Sigmoid colon (tissue), 3 donors: ENCODE results near the gene SORCS2.

Source experiments
- CTCF ChIP-seq, 4 experiments: fragments of 450-650 bp in 3 of 4; fragments of 200-600 bp in 1 of 4; IDR thresholded peaks; one replicate each; pipeline ENCODE4 v1.5.1; 2016 to 2019; ENCODE audit warnings: antibody characterized with exemption in 4 of 4, mild to moderate bottlenecking in 3 of 4, moderate library complexity in 2 of 4
- POLR2A ChIP-seq, 2 donors: fragments of 450-650 bp; IDR thresholded peaks; one replicate each; pipeline ENCODE4 v1.6.1; 2016; ENCODE audit warnings: antibody characterized with exemption in 2 of 2, mild to moderate bottlenecking in 2 of 2, moderate library complexity in 2 of 2

- TF ChIP-seq POLR2A (IDR thresholded peaks at IDR 0.05) (no peak), CTCF (IDR thresholded peaks at IDR 0.05) (peak in 1 of 4 experiments; percentile 31)
Measured at GRCh38 chr4:7194251-7195140, 2.2 kb downstream of the SORCS2 start.
